NCI-H2081 treated with DMSO at 0.1 percent for 48 hours (cell line): ENCODE measurements around the gene CD47.

Source experiments
- DNase-seq: peaks from one replicate; lab custom pipeline; 2025; lab: John Stamatoyannopoulos, UW

The CD47 gene

GRCh38 chr3:108091498-108092250 is 843 bp upstream of the CD47 start:
- no peak for DNase-seq

- DNase-seq = no peak
Observed at GRCh38 chr3:108090049-108090700, 656 bp downstream of the CD47 start.

- no peak for DNase-seq
Observed at GRCh38 chr3:108089579-108089978, 1.3 kb downstream of the CD47 start.

- DNase-seq = no peak
Observed at GRCh38 chr3:108088697-108089096, 2.1 kb downstream of the CD47 start.

- DNase-seq = peak; percentile 15
Observed at GRCh38 chr3:108088146-108088545, 2.7 kb downstream of the CD47 start.

GRCh38 chr3:108086653-108087052 is 4.2 kb downstream of the CD47 start:
- no peak for DNase-seq

GRCh38 chr3:108085810-108086350 is 5.0 kb downstream of the CD47 start:
- no peak for DNase-seq

- no peak for DNase-seq
Observed at GRCh38 chr3:108085370-108085769, 5.5 kb downstream of the CD47 start.

- DNase-seq = no peak
Observed at GRCh38 chr3:108079877-108080276, 11.0 kb downstream of the CD47 start.

GRCh38 chr3:108079043-108079442 is 11.8 kb downstream of the CD47 start:
- DNase-seq = no peak

- no peak for DNase-seq
Observed at GRCh38 chr3:108076564-108076963, 14.3 kb downstream of the CD47 start.

GRCh38 chr3:108073764-108074431 is 16.9 kb downstream of the CD47 start:
- DNase-seq = no peak

GRCh38 chr3:108071368-108071767 is 19.5 kb downstream of the CD47 start:
- no peak for DNase-seq

GRCh38 chr3:108070356-108070755 is 20.5 kb downstream of the CD47 start:
- DNase-seq = no peak

GRCh38 chr3:108067768-108068167 is 23.1 kb downstream of the CD47 start:
- DNase-seq = no peak

- DNase-seq = no peak
Observed at GRCh38 chr3:108065096-108065495, 25.7 kb downstream of the CD47 start.

- DNase-seq = no peak
Observed at GRCh38 chr3:108064293-108064887, 26.4 kb downstream of the CD47 start.

GRCh38 chr3:108062051-108062450 is 28.8 kb downstream of the CD47 start:
- DNase-seq = no peak

- no peak for DNase-seq
Observed at GRCh38 chr3:108060331-108060730, 30.5 kb downstream of the CD47 start.

- no peak for DNase-seq
Observed at GRCh38 chr3:108055931-108056330, 34.9 kb downstream of the CD47 start.

GRCh38 chr3:108054935-108055334 is 35.9 kb downstream of the CD47 start:
- DNase-seq = no peak

GRCh38 chr3:108053483-108053882 is 37.3 kb downstream of the CD47 start:
- DNase-seq = no peak
